GM12864 (cell line): ENCODE measurements around the gene BID.

ENCODE experiments used
- DNase-seq: peaks from one replicate; pipeline ENCODE4 v3.0.0-alpha.2; 2011; ENCODE audit warnings: low read depth
- H3K4me3 ChIP-seq: 2 replicates; pipeline ENCODE4 v1.5.1; 2011; ENCODE audit warnings: mild to moderate bottlenecking, low read depth, low read length, control low read depth
- CTCF ChIP-seq: IDR thresholded peaks from 2 replicates; pipeline ENCODE4 v1.5.1; 2011; ENCODE audit warnings: low read depth, mild to moderate bottlenecking, moderate library complexity, low read length, control low read depth, inconsistent platforms; ENCODE audit errors: missing control alignments

Gene BID

GRCh38 chr22:17753401-17753989, 20.8 kb downstream of the BID start:
- DNase-seq, result no peak
- H3K4me3 ChIP-seq, result no peak overlapping the region
- no peak for TF ChIP-seq CTCF

DNA sequence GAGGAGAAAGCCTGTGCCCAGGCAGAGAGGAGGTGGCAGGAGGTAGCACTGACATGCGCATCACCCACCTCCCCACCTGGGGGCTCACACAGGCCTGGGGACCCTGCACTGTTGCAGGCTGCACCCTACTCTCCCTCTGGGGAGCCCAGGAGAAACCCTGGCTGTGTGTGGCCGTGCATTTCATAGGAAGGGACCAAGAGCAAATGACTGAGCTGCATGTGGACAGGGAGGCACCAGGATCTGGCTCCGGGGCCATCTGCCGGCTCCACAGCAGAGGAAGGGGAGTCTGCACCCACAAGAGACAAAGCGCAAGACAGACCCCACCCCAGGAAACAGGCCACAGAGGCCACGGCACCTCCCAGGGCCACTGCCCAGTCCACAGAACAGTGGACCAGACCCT, 22.7 kb downstream of the BID start:
- DNase-seq, result no peak
- no peak overlapping the region for H3K4me3 ChIP-seq
- TF ChIP-seq CTCF, result no peak

- no peak for DNase-seq
- no peak overlapping the region for H3K4me3 ChIP-seq
- no peak for TF ChIP-seq CTCF
Measured at GRCh38 chr22:17749605-17750395, 24.5 kb downstream of the BID start.

DNA sequence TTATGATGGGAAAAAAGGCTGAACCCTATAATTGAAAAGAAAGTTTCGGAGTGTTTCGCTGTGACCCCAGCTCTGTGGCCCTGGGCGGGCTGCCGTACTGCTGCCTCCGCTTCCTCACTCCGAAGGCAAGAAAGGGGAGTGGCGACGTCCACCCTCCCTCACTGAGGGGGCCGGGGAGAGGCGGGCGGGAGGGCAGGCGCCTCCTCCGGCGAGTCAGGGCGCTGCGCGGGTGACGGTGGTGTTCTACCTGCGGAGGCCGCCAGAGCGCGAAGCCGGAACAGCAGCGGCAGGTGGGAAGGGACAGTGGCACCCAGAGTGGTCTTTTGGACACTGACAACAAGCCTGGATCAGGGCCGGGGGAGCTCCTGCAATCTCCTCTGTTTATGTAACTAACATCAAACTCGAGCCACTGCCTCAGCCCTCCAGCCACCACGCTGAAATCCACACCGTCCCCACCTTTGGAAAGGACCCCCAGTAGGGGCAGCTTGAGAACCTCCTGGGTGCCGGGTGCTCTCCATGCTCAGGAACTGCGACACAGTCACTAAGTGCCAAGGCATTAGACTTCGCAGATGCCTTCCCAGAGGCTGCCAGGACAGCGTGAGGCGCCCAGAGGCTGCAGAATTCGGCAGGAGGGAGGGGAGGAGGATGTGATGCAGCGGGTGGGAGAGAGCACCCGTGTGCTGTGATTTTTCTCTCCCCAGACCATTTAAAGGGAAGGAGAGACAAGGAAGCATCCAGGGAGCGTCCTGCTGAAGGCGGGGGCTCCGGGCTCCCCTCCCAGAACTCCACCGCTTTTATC, 25.5 kb downstream of the BID start:
- H3K4me3 ChIP-seq, result no peak overlapping the region
- no peak for TF ChIP-seq CTCF
- DNase-seq, result no peak

- no peak for DNase-seq
- no peak overlapping the region for H3K4me3 ChIP-seq
- no peak for TF ChIP-seq CTCF
Measured at GRCh38 chr22:17746916-17747315, 27.4 kb downstream of the BID start.

DNA sequence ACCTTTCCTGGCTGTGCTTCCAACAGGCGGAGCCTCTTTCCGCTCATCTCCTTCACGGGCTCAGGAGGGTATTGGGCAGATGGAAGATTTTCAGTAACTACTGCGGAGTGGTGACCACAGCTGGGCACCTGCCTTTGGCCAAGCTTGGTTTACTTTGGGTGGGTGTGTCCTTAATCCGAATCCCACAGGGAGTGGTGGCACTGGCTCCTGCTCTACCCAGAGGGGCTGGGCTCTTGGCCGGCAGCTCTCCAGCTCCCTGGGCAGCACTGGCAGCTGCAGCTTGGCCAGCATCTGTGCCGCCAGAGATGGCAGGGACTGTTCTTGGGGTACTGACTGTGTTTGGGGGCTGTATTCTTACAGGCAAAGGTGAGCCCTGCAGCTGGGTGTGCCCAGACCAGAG, 29.8 kb downstream of the BID start:
- no peak for TF ChIP-seq CTCF

More for the DNA sequence above, 29.8 kb downstream of the BID start:
- DNase-seq, result no peak
- no peak overlapping the region for H3K4me3 ChIP-seq
